Trophoblast cell (in vitro differentiated cells and primary cell): ENCODE data around the gene SLC22A17.
A peak's percentile ranks its signal among the peaks of the same experiment; 100 is the strongest.

ENCODE experiments used
- DNase-seq, 2 donors: peaks; one replicate each; pipeline ENCODE4 v3.0.0-alpha.2; 2016
- H2AFZ ChIP-seq: 2 replicates; pipeline ENCODE4 v1.6.1; 2013; ENCODE audit warnings: low read length, moderate library complexity, mild to moderate bottlenecking; ENCODE audit not compliant: insufficient read depth, poor library complexity
- H2AK5ac ChIP-seq: 2 replicates; pipeline ENCODE4 v1.6.1; 2013; ENCODE audit warnings: mild to moderate bottlenecking, low read length
- H2BK120ac ChIP-seq: 2 replicates; pipeline ENCODE4 v1.6.1; 2013; ENCODE audit warnings: low read length, mild to moderate bottlenecking, moderate library complexity; ENCODE audit not compliant: insufficient read depth, poor library complexity
- H2BK12ac ChIP-seq: 2 replicates; pipeline ENCODE4 v1.6.1; 2013; ENCODE audit warnings: mild to moderate bottlenecking, low read length, moderate library complexity
- H2BK5ac ChIP-seq: 2 replicates; pipeline ENCODE4 v1.6.1; 2013; ENCODE audit warnings: low read length, low read depth, moderate library complexity, mild to moderate bottlenecking; ENCODE audit not compliant: poor library complexity
- H3K14ac ChIP-seq: 2 replicates; pipeline ENCODE4 v1.6.1; 2013; ENCODE audit warnings: mild to moderate bottlenecking, low read length
- H3K18ac ChIP-seq: 2 replicates; pipeline ENCODE4 v1.6.1; 2013; ENCODE audit warnings: mild to moderate bottlenecking, low read length
- H3K23ac ChIP-seq: 2 replicates; pipeline ENCODE4 v1.6.1; 2013; ENCODE audit warnings: low read length
- H3K27ac ChIP-seq: 2 replicates; pipeline ENCODE4 v1.5.1; 2013; ENCODE audit warnings: low read depth, mild to moderate bottlenecking, inconsistent platforms, low read length, moderate library complexity
- H3K27me3 ChIP-seq: 2 replicates; pipeline ENCODE4 v1.6.1; 2013; ENCODE audit warnings: inconsistent platforms, mild to moderate bottlenecking, low read length, moderate library complexity; ENCODE audit not compliant: insufficient read depth
- H3K36me3 ChIP-seq, 2 experiments: 1 replicate in 1 of 2; 2 replicates in 1 of 2; pipeline ENCODE4 v1.6.1; 2013; ENCODE audit warnings: low read length in 2 of 2, mild to moderate bottlenecking in 2 of 2, moderate library complexity in 1 of 2; ENCODE audit not compliant: insufficient read depth in 2 of 2, control insufficient read depth in 1 of 2
- H3K4ac ChIP-seq: 2 replicates; pipeline ENCODE4 v1.6.1; 2013; ENCODE audit warnings: low read depth, mild to moderate bottlenecking, low read length, moderate library complexity
- H3K4me1 ChIP-seq, 2 experiments: 1 replicate in 1 of 2; 2 replicates in 1 of 2; pipeline ENCODE4 v1.6.1; 2013; ENCODE audit warnings: low read length in 2 of 2, mild to moderate bottlenecking in 2 of 2, moderate library complexity in 1 of 2; ENCODE audit not compliant: insufficient read depth in 2 of 2, control insufficient read depth in 1 of 2
- H3K4me2 ChIP-seq: 2 replicates; pipeline ENCODE4 v1.6.1; 2013; ENCODE audit warnings: inconsistent platforms, mild to moderate bottlenecking, low read length, moderate library complexity
- H3K4me3 ChIP-seq: 2 replicates; pipeline ENCODE4 v1.5.1; 2013; ENCODE audit warnings: mild to moderate bottlenecking, low read depth, low read length, inconsistent platforms
- H3K79me1 ChIP-seq: one replicate; pipeline ENCODE4 v1.6.1; 2013; ENCODE audit warnings: low read length
- H3K79me2 ChIP-seq: 2 replicates; pipeline ENCODE4 v1.6.1; 2013; ENCODE audit warnings: low read length, mild to moderate bottlenecking; ENCODE audit not compliant: control insufficient read depth, insufficient read depth, poor library complexity
- H3K9ac ChIP-seq: 2 replicates; pipeline ENCODE4 v1.6.1; 2013; ENCODE audit warnings: mild to moderate bottlenecking, low read length
- H3K9me3 ChIP-seq: 2 replicates; pipeline ENCODE4 v1.6.1; 2013; ENCODE audit warnings: low read depth, mild to moderate bottlenecking, control low read depth, inconsistent platforms, low read length; ENCODE audit not compliant: insufficient read depth
- H4K12ac ChIP-seq: 2 replicates; pipeline ENCODE4 v1.6.1; 2013; ENCODE audit warnings: low read depth, mild to moderate bottlenecking, low read length, moderate library complexity
- H4K8ac ChIP-seq: 2 replicates; pipeline ENCODE4 v1.6.1; 2013; ENCODE audit warnings: low read depth, mild to moderate bottlenecking, low read length, moderate library complexity
- H4K91ac ChIP-seq: one replicate; pipeline ENCODE4 v1.6.1; 2013; ENCODE audit warnings: low read depth, mild to moderate bottlenecking, low read length, moderate library complexity
- WGBS: extraction: QIAGEN DNeasy Blood & Tissue Kit; methylation state at CpG from one replicate; pipeline ENCODE4 v1.1.7; 2013; ENCODE audit warnings: missing lambda C conversion rate; ENCODE audit not compliant: insufficient read length, insufficient coverage; ENCODE audit errors: extremely low coverage; 5-methylcytosine and 5-hydroxymethylcytosine counted together

SLC22A17 gene

GRCh38 chr14:23344481-23344880 lies 8.2 kb downstream of the SLC22A17 start:
- H3K79me1 ChIP-seq: no peaks in the 10 kb centered on the region
- no peak overlapping the region for H2AFZ ChIP-seq
- no peak overlapping the region for H2AK5ac ChIP-seq
- no peak overlapping the region for H3K4me2 ChIP-seq
- no peaks in the 10 kb centered on the region for H3K4me1 ChIP-seq
- no peak overlapping the region for H4K8ac ChIP-seq
- no peak overlapping the region for H3K14ac ChIP-seq
- no peaks in the 10 kb centered on the region for H3K79me2 ChIP-seq
- no peak overlapping the region for H2BK12ac ChIP-seq
- no peak overlapping the region for H3K4ac ChIP-seq
- no peak overlapping the region for H2BK120ac ChIP-seq
- peaks cover 2% of the 10 kb centered on the region for H3K9me3 ChIP-seq
- H3K23ac ChIP-seq: no peak overlapping the region
- peaks cover 10 to 12% of the 10 kb centered on the region in 2 experiments for H3K36me3 ChIP-seq
- H4K91ac ChIP-seq: no peak overlapping the region
- no peaks in the 10 kb centered on the region for H3K27me3 ChIP-seq
- H4K12ac ChIP-seq: no peak overlapping the region
- H3K27ac ChIP-seq: no peak overlapping the region
- whole genome bisulfite sequencing: no CpG with 5 or more reads among the region's 3 CpGs
- no peak for DNase-seq
- no peak overlapping the region for H3K18ac ChIP-seq
- no peak overlapping the region for H2BK5ac ChIP-seq
- no peak overlapping the region for H3K4me3 ChIP-seq
- H3K9ac ChIP-seq: no peak overlapping the region

- no peak for DNase-seq
- Histone ChIP-seq H2BK120ac (no peak overlapping the region), H3K4me1 (no peaks in the 10 kb centered on the region), H4K91ac (no peak overlapping the region), H2AFZ (no peak overlapping the region), H3K27ac (no peak overlapping the region), H3K27me3 (no peaks in the 10 kb centered on the region), H3K9ac (no peak overlapping the region), H2AK5ac (no peak overlapping the region), H3K4me2 (no peak overlapping the region), H3K9me3 (no peaks in the 10 kb centered on the region), H2BK5ac (no peak overlapping the region), H3K79me2 (no peaks in the 10 kb centered on the region), H3K23ac (no peak overlapping the region), H3K36me3 (no peaks in the 10 kb centered on the region), H3K4ac (no peak overlapping the region), H3K4me3 (no peak overlapping the region), H3K18ac (no peak overlapping the region), H2BK12ac (no peak overlapping the region), H4K12ac (no peak overlapping the region), H3K14ac (no peak overlapping the region), H4K8ac (no peak overlapping the region), H3K79me1 (no peaks in the 10 kb centered on the region)
- WGBS: no CpG with 5 or more reads among the region's 1 CpG
These were observed 13.0 kb downstream of the SLC22A17 start for GRCh38 chr14:23339506-23340268.

GRCh38 chr14:23335623-23336022 lies 17.1 kb downstream of the SLC22A17 start:
- no peak overlapping the region for H3K23ac ChIP-seq
- H2BK5ac ChIP-seq: no peak overlapping the region
- no peak overlapping the region for H3K9ac ChIP-seq
- no peak overlapping the region for H4K12ac ChIP-seq
- H3K36me3 ChIP-seq: no peaks in the 10 kb centered on the region
- H3K18ac ChIP-seq: no peak overlapping the region
- H3K27me3 ChIP-seq: no peaks in the 10 kb centered on the region
- no peak overlapping the region for H3K4ac ChIP-seq
- H3K27ac ChIP-seq: no peak overlapping the region
- H4K91ac ChIP-seq: no peak overlapping the region
- WGBS: no CpG with 5 or more reads among the region's 5 CpGs
- H4K8ac ChIP-seq: no peak overlapping the region
- H2AK5ac ChIP-seq: no peak overlapping the region
- no peak overlapping the region for H3K14ac ChIP-seq
- DNase-seq: no peak
- no peaks in the 10 kb centered on the region for H3K9me3 ChIP-seq
- no peaks in the 10 kb centered on the region for H3K4me1 ChIP-seq
- H3K4me2 ChIP-seq: no peak overlapping the region
- H2AFZ ChIP-seq: no peak overlapping the region
- no peaks in the 10 kb centered on the region for H3K79me2 ChIP-seq
- no peak overlapping the region for H2BK120ac ChIP-seq
- no peak overlapping the region for H3K4me3 ChIP-seq
- no peak overlapping the region for H2BK12ac ChIP-seq
- H3K79me1 ChIP-seq: no peaks in the 10 kb centered on the region

- no peak overlapping the region for H2BK12ac ChIP-seq
- no peak overlapping the region for H2AFZ ChIP-seq
- no CpG with 5 or more reads among the region's 4 CpGs for WGBS
- no peak overlapping the region for H2BK5ac ChIP-seq
- no peak overlapping the region for H3K4me2 ChIP-seq
- H3K79me2 ChIP-seq: no peaks in the 10 kb centered on the region
- H3K9me3 ChIP-seq: no peaks in the 10 kb centered on the region
- peaks cover 18 to 23% of the 10 kb centered on the region in 2 experiments for H3K36me3 ChIP-seq
- H3K9ac ChIP-seq: no peak overlapping the region
- no peak overlapping the region for H4K8ac ChIP-seq
- H3K18ac ChIP-seq: no peak overlapping the region
- no peak overlapping the region for H3K14ac ChIP-seq
- H3K4me1 ChIP-seq: peaks cover 0 to under 1% of the 10 kb centered on the region in 2 experiments
- no peak overlapping the region for H3K27ac ChIP-seq
- H3K4ac ChIP-seq: no peak overlapping the region
- H3K27me3 ChIP-seq: no peaks in the 10 kb centered on the region
- no peak overlapping the region for H4K91ac ChIP-seq
- no peak overlapping the region for H4K12ac ChIP-seq
- H2AK5ac ChIP-seq: no peak overlapping the region
- no peak overlapping the region for H3K4me3 ChIP-seq
- no peaks in the 10 kb centered on the region for H3K79me1 ChIP-seq
- H2BK120ac ChIP-seq: no peak overlapping the region
- peak; percentile 42 to 87 for DNase-seq
- H3K23ac ChIP-seq: no peak overlapping the region
These were observed 24.5 kb downstream of the SLC22A17 start for GRCh38 chr14:23327947-23328744.
